HepG2 (cell line): ENCODE results near the gene CNGA1. TPM values are rescaled to one million over a fixed set of nuclear protein-coding genes. Genes with fewer than 3 reads are reported as not detected.

Experiments used
- ATAC-seq: fragments of 200-7000 bp; cut with Tn5 transposase; 3 replicates; pipeline ENCODE4 v1.9.1; 2020; ENCODE audit warnings: mild to moderate bottlenecking, moderate library complexity
- BruUV-seq: library from RNA; stranded (reverse); fragments of 400-500 nt; replicated peaks from 2 replicates; lab custom pipeline; 2021; lab: Mats Ljungman, UMichigan
- CTCF ChIA-PET: fragments of 300-600 bp; formaldehyde crosslinking; extraction: SDS; loops from one replicate; lab custom pipeline; 2021; ENCODE audit warnings: low total read pairs, inconsistent platforms, low intra/inter-chr PET ratio; lab: Yijun Ruan, JAX
- POLR2A ChIA-PET: fragments of 350-600 bp; sonication (Branson Sonifier 250); formaldehyde crosslinking; loops from one replicate; lab custom pipeline; 2020; ENCODE audit warnings: antibody characterized with exemption, inconsistent platforms; lab: Yijun Ruan, JAX
- DNase-seq: peaks from one replicate; pipeline ENCODE4 v3.0.0-alpha.2; 2015; ENCODE audit warnings: low spot score
- FAIRE-seq: peaks from 3 replicates; lab custom pipeline; 2011; peaks lifted over from hg19 to GRCh38; lab: Jason Lieb, UNC
- H2AFZ ChIP-seq: one replicate; pipeline ENCODE4 v1.6.1; 2011; ENCODE audit warnings: low read length, inconsistent platforms
- H3K27ac ChIP-seq: fragments of 300-600 bp; 3 replicates; pipeline ENCODE4 v1.8.0; 2011; ENCODE audit warnings: mixed run types, mild to moderate bottlenecking, mixed read lengths, low read length, inconsistent platforms; ENCODE audit not compliant: insufficient read depth; ENCODE audit errors: extremely low read length
- H3K27me3 ChIP-seq, 2 experiments: fragments of 200-600 bp in 1 of 2; 2 replicates in 1 of 2; 3 replicates in 1 of 2; pipeline versions ENCODE4 v1.6.0 to v1.8.0; 2011; ENCODE audit warnings: low read length in 2 of 2, mild to moderate bottlenecking in 2 of 2, moderate library complexity in 2 of 2, inconsistent platforms in 1 of 2; ENCODE audit not compliant: insufficient read depth in 2 of 2, control insufficient read depth in 1 of 2
- H3K36me3 ChIP-seq, 2 experiments: fragments of 200-600 bp in 1 of 2; replicated peaks in 1 of 2; 2 replicates in 1 of 2; 3 replicates in 1 of 2; pipeline versions ENCODE4 v1.5.1 to v1.8.0; 2011; ENCODE audit warnings: low read length in 2 of 2, inconsistent platforms in 1 of 2; ENCODE audit not compliant: insufficient read depth in 2 of 2, control insufficient read depth in 1 of 2
- H3K4me1 ChIP-seq: 2 replicates; pipeline ENCODE4 v1.5.1; 2012; ENCODE audit warnings: low read length, inconsistent platforms; ENCODE audit not compliant: insufficient read depth
- H3K4me2 ChIP-seq: 2 replicates; pipeline ENCODE4 v1.6.0; 2011; ENCODE audit warnings: low read depth, low read length, inconsistent platforms
- H3K4me3 ChIP-seq, 3 experiments: fragments of 200-600 bp in 1 of 3; sonication (generic), shearing (Covaris generic) in 1 of 3; replicated peaks in 1 of 3; 2 replicates each; pipeline ENCODE4 v1.5.1; 2011 to 2016; ENCODE audit warnings: low read length in 3 of 3, inconsistent platforms in 2 of 3, low read depth in 2 of 3, mild to moderate bottlenecking in 2 of 3, control low read depth in 1 of 3, mixed read lengths in 1 of 3; ENCODE audit not compliant: insufficient read depth in 1 of 3
- H3K79me2 ChIP-seq: one replicate; pipeline ENCODE4 v1.6.1; 2011; ENCODE audit warnings: low read length, inconsistent platforms; ENCODE audit not compliant: insufficient read depth
- H3K9ac ChIP-seq: 2 replicates; pipeline ENCODE4 v1.6.0; 2011; ENCODE audit warnings: mild to moderate bottlenecking, low read depth, low read length, inconsistent platforms; ENCODE audit not compliant: insufficient read depth
- H3K9me3 ChIP-seq: 2 replicates; pipeline ENCODE4 v1.5.1; 2012; ENCODE audit warnings: mild to moderate bottlenecking, low read length
- H4K20me1 ChIP-seq: 2 replicates; pipeline ENCODE4 v1.6.0; 2011; ENCODE audit warnings: inconsistent platforms, mild to moderate bottlenecking, low read length, moderate library complexity; ENCODE audit not compliant: insufficient read depth
- HMGXB4 ChIP-seq, 2 experiments: sonication (generic) in 1 of 2; formaldehyde crosslinking in 1 of 2; IDR thresholded peaks; 2 replicates each; pipeline versions ENCODE4 v1.4.0 to v1.6.1; 2018 to 2020; ENCODE audit warnings: missing genetic modification reagents in 2 of 2, borderline replicate concordance in 1 of 2, low read depth in 1 of 2, mild to moderate bottlenecking in 1 of 2, missing biosample characterization in 1 of 2
- KLF11 ChIP-seq: IDR thresholded peaks from 2 replicates; pipeline ENCODE4 v1.6.1; 2016; ENCODE audit warnings: missing compliant biosample characterization
- SP4 ChIP-seq: sonication (generic); formaldehyde crosslinking; IDR thresholded peaks from 2 replicates; pipeline ENCODE4 v1.8.1; 2023; ENCODE audit warnings: mild to moderate bottlenecking, missing genetic modification reagents
- SP5 ChIP-seq: IDR thresholded peaks from 2 replicates; pipeline ENCODE4 v1.6.1; 2016; ENCODE audit warnings: low read depth, borderline replicate concordance
- STAT5B ChIP-seq: sonication (generic); formaldehyde crosslinking; IDR thresholded peaks from 2 replicates; pipeline ENCODE4 v1.4.0; 2020; ENCODE audit warnings: missing genetic modification reagents
- ZFP37 ChIP-seq: sonication (generic); formaldehyde crosslinking; IDR thresholded peaks from 2 replicates; pipeline ENCODE4 v1.4.0; 2020; ENCODE audit warnings: missing genetic modification reagents, borderline replicate concordance
- ZKSCAN5 ChIP-seq: sonication (generic); formaldehyde crosslinking; IDR thresholded peaks from 2 replicates; pipeline ENCODE4 v1.5.1; 2020; ENCODE audit warnings: mild to moderate bottlenecking, missing genetic modification reagents
- ZNF12 ChIP-seq: sonication (generic); formaldehyde crosslinking; IDR thresholded peaks from 2 replicates; pipeline ENCODE4 v1.5.0; 2020; ENCODE audit warnings: missing genetic modification reagents
- ZNF138 ChIP-seq: sonication (generic); formaldehyde crosslinking; IDR thresholded peaks from 2 replicates; pipeline ENCODE4 v1.5.0; 2020; ENCODE audit warnings: mild to moderate bottlenecking, low read depth, missing genetic modification reagents
- ZNF317 ChIP-seq: sonication (generic); formaldehyde crosslinking; IDR thresholded peaks from 2 replicates; pipeline ENCODE4 v1.5.0; 2020; ENCODE audit warnings: mild to moderate bottlenecking, missing genetic modification reagents
- ZNF383 ChIP-seq: sonication (generic); formaldehyde crosslinking; IDR thresholded peaks from 2 replicates; pipeline ENCODE4 v1.4.0; 2020; ENCODE audit warnings: missing genetic modification reagents, mild to moderate bottlenecking, borderline replicate concordance
- ZNF691 ChIP-seq: sonication (generic); formaldehyde crosslinking; IDR thresholded peaks from 2 replicates; pipeline ENCODE4 v1.4.0; 2020; ENCODE audit warnings: missing genetic modification reagents, low read depth, mild to moderate bottlenecking, borderline replicate concordance
- ZNF746 ChIP-seq: sonication (generic); formaldehyde crosslinking; IDR thresholded peaks from 2 replicates; pipeline ENCODE4 v1.8.0; 2022; ENCODE audit warnings: mild to moderate bottlenecking, missing genetic modification reagents
- ZSCAN29 ChIP-seq: sonication (generic); formaldehyde crosslinking; conservative IDR thresholded peaks from 2 replicates; pipeline ENCODE4 v1.4.0; 2020; ENCODE audit warnings: mild to moderate bottlenecking, missing genetic modification reagents
- WGBS: methylation state at CpG from one replicate; pipeline ENCODE4 v1.1.6; 2017; ENCODE audit warnings: low lambda C conversion rate; 5-methylcytosine and 5-hydroxymethylcytosine counted together
- in situ Hi-C: cut with HindIII; loops from 2 replicates; pipeline ENCODE4 v1.10.0; 2017; ENCODE audit warnings: low pct_unique_long_range_greater_than_20kb; ENCODE audit not compliant: extremely low pct_ligation_motif_present
- intact Hi-C: fragments of 100-400 bp; cut with micrococcal nuclease; formaldehyde crosslinking; loops from one replicate; pipeline ENCODE4 v1.10.0; 2022; ENCODE audit not compliant: unreplicated experiment
- polyA plus RNA-seq, 8 experiments: library from polyadenylated mRNA; depleted of rRNA in 3 of 8; stranded (reverse) in 7 of 8; unstranded in 1 of 8; fragments of >200 nt; fragmentation: Illumina TruSeq in 4 of 8; extraction: Trizol in 4 of 8; gene quantifications; 2 replicates each; pipeline versions ENCODE4 v1.2.1 to v1.2.3, GENCODE V29; 2011 to 2016; ENCODE audit warnings: low read depth in 4 of 8, missing spikeins in 1 of 8, mixed read lengths in 1 of 8; ENCODE audit not compliant: insufficient read depth in 1 of 8
- total RNA-seq, 5 experiments: library from RNA; depleted of rRNA; stranded (reverse); fragments of >200 nt; fragmentation: Illumina TruSeq; extraction: Trizol; gene quantifications; 2 replicates each; pipeline ENCODE4 v1.2.3, GENCODE V29; 2016; ENCODE audit warnings: low read depth in 1 of 5

The CNGA1 gene
- total and polyA plus RNA-seq, 2 of the 13 experiments (the other 11 are each of a cell fraction or from before 2014, with no cell fraction given): 0.22 to 0.40 TPM

DNA sequence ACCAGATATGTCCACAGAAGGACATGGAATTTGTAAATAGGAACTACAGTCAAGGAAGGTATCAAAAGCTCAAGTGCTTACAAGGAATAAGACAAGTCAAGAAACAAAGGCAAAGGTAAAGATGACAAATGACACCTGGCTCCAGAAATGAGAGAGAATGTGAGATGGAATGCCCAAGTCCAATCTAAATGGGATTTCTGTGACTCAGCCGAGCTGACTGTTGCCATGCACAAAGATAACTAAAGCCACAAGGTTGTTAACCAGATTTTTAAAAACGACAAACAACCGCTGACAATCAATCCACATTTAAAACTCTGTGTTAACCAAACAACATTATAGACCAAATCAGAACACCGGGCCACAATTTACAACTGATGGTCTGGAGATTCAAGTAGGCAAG is 103.2 kb downstream of the CNGA1 start:
- DNase-seq (peak; percentile 3), FAIRE-seq (peak; percentile 60), ATAC-seq (no peak)
- TF ChIP-seq ZNF317: peak; percentile 98
- TF ChIP-seq HMGXB4 (CRISPR knock-in tag; IDR thresholded peaks at IDR 0.05; ENCODE audit: borderline replicate concordance in 1 of 2, low read depth in 1 of 2): 0 out of 4 replicates have a peak, but pooled peaks of 1 of the 2 experiments have one; percentile 5
- TF ChIP-seq ZNF383 (CRISPR knock-in tag): 0 out of 2 replicates have a peak, but pooled peaks have one; percentile 21
- TF ChIP-seq ZKSCAN5: no peak
- in situ Hi-C loops (no loop called here), intact Hi-C loops (loop anchor here (5.0 kb wide), 3 partner anchors 36 to 104 kb away; partner anchors contain the start of genes CNGA1, CORIN and NIPAL1)
- CTCF ChIA-PET: no interaction called here
- peak overlapping the region; percentile 85 for H3K9ac ChIP-seq
- peaks cover 1 to 8% of the 10 kb centered on the region in 2 experiments; a peak in 3 of 5 replicates for H3K36me3 ChIP-seq
- no peak overlapping the region for H2AFZ ChIP-seq
- H3K9me3 ChIP-seq: no peaks in the 10 kb centered on the region
- no peaks in the 10 kb centered on the region; a peak in 1 of 5 replicates for H3K27me3 ChIP-seq
- peak overlapping the region; percentile 87 for H3K27ac ChIP-seq
- H3K4me2 ChIP-seq: peak overlapping the region; percentile 86
- peaks cover 40% of the 10 kb centered on the region for H3K4me1 ChIP-seq
- peaks cover 52% of the 10 kb centered on the region for H3K79me2 ChIP-seq
- BruUV-seq: TSS peak; percentile 66
- H4K20me1 ChIP-seq: peaks cover 15% of the 10 kb centered on the region; the same call in 1 of the 2 replicates
- POLR2A ChIA-PET: interaction anchor here (1.4 kb wide), 2 partner anchors 32 to 77 kb away, joined by 4 to 5 read pairs; no protein-coding TSS in a partner anchor
- WGBS: 3% methylated on average over 4 of the region's 4 CpGs
- H3K4me3 ChIP-seq: peak overlapping the region; percentile 75 to 96 (median 96)

DNA sequence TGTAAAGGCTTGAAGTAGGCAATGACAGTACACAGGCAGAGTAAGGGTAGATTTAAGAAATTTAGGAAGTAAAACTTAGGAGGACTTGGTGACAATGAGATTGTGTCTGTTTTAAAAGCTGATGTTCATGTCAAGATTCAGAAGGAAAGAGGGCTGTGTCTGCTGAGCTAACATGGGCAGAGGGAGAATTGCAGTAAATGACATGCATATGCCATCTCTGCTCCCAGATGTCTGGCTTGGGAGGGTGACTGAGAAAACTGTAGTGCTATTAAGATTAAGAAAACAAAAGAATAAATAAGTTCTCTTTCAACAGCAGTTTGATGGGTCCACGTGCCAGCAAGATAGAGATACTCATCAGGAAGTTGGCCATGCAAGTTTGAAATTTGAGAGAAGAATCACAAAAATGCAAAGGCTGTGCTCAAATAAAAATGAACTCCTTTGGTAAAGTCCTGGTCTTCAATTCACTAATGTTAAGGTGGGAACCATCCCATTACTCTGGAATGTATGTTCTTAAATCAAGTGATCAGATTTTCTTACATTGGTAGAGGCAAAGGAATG is 109.3 kb downstream of the CNGA1 start:
- Histone ChIP-seq H2AFZ (no peak overlapping the region), H3K9me3 (no peaks in the 10 kb centered on the region), H3K4me1 (peaks cover 23% of the 10 kb centered on the region), H3K27ac (no peak overlapping the region), H3K9ac (no peak overlapping the region), H3K4me2 (no peak overlapping the region), H3K27me3 (no peaks in the 10 kb centered on the region), H4K20me1 (peaks cover 22% of the 10 kb centered on the region; the same call in 1 of the 2 replicates), H3K36me3 (peaks cover 10 to 55% of the 10 kb centered on the region in 2 experiments), H3K79me2 (peaks cover 54% of the 10 kb centered on the region), H3K4me3 (no peak overlapping the region)
- ChIA-PET POLR2A (no interaction called here), CTCF (no interaction called here)
- no peak for DNase-seq
- ATAC-seq: no peak
- FAIRE-seq: no peak
- intact Hi-C loops: no loop called here
- 0% methylated on average over 1 of the region's 1 CpG for WGBS
- in situ Hi-C loops: no loop called here
- BruUV-seq: no TSS peak
- no peak for TF ChIP-seq SP5 (CRISPR knock-in tag)
- no peak for TF ChIP-seq ZNF691 (CRISPR knock-in tag)
- TF ChIP-seq ZFP37 (CRISPR knock-in tag): no peak
- TF ChIP-seq ZNF138 (CRISPR knock-in tag): no peak
- TF ChIP-seq ZNF12 (CRISPR knock-in tag): no peak
- TF ChIP-seq KLF11 (CRISPR knock-in tag): no peak
- no peak for TF ChIP-seq ZNF746 (CRISPR knock-in tag)
- TF ChIP-seq SP4 (CRISPR knock-in tag): no peak
- TF ChIP-seq ZSCAN29 (CRISPR knock-in tag): no peak
- no peak for TF ChIP-seq STAT5B
